Glutamatergic neuron (in vitro differentiated cells): ENCODE results near the gene PHLPP2. TPM values are rescaled to one million over a fixed set of nuclear protein-coding genes. Genes with fewer than 3 reads are reported as not detected.

ENCODE experiments used
- DNase-seq: peaks from one replicate; pipeline ENCODE4 v3.0.0; 2022
- H3K27ac Mint-ChIP-seq: one replicate; pipeline ENCODE4 v1.8.0; 2020; ENCODE audit warnings: mild to moderate bottlenecking, mixed read lengths, inconsistent platforms; ENCODE audit not compliant: unreplicated experiment
- H3K27me3 Mint-ChIP-seq: one replicate; pipeline ENCODE4 v1.8.0; 2020; ENCODE audit warnings: mild to moderate bottlenecking, moderate library complexity, mixed read lengths, inconsistent platforms; ENCODE audit not compliant: unreplicated experiment
- H3K36me3 Mint-ChIP-seq: one replicate; pipeline ENCODE4 v1.8.0; 2020; ENCODE audit warnings: mild to moderate bottlenecking, mixed read lengths, inconsistent platforms; ENCODE audit not compliant: unreplicated experiment
- H3K4me1 Mint-ChIP-seq: one replicate; pipeline ENCODE4 v1.8.0; 2020; ENCODE audit warnings: mild to moderate bottlenecking, low read depth, mixed read lengths, inconsistent platforms; ENCODE audit not compliant: unreplicated experiment
- H3K4me3 Mint-ChIP-seq: one replicate; pipeline ENCODE4 v1.8.0; 2020; ENCODE audit warnings: mild to moderate bottlenecking, mixed read lengths, inconsistent platforms; ENCODE audit not compliant: unreplicated experiment
- H3K9me3 Mint-ChIP-seq: one replicate; pipeline ENCODE4 v1.8.0; 2020; ENCODE audit warnings: mild to moderate bottlenecking, moderate library complexity, mixed read lengths, inconsistent platforms; ENCODE audit not compliant: unreplicated experiment
- CTCF ChIP-seq: fragments of 200-600 bp; sonication (generic); IDR thresholded peaks from one replicate; pipeline ENCODE4 v1.5.0; 2021; ENCODE audit not compliant: partially characterized antibody, unreplicated experiment
- total RNA-seq: library from RNA; stranded (reverse); fragmentation: NEBNext Ultra II Directional; extraction: Animal tissue kit (Norgen Biotek cat#: 25700); gene quantifications from one replicate; pipeline ENCODE4 v1.2.1, GENCODE V29; 2021; ENCODE audit not compliant: unreplicated experiment

The PHLPP2 gene
- total RNA-seq, 1 donor from 2014 or later: 8.1 TPM

- TF ChIP-seq CTCF: no peak
- Mint-ChIP-seq H3K4me3 (no peak overlapping the region), H3K9me3 (peaks cover 3% of the 10 kb centered on the region), H3K4me1 (peaks cover 4% of the 10 kb centered on the region), H3K27me3 (peaks cover 3% of the 10 kb centered on the region), H3K27ac (no peak overlapping the region), H3K36me3 (no peaks in the 10 kb centered on the region)
- no peak for DNase-seq
Measured at GRCh38 chr16:71727551-71728324, 3.2 kb upstream of the PHLPP2 start.

- TF ChIP-seq CTCF: no peak
- Mint-ChIP-seq H3K36me3 (no peaks in the 10 kb centered on the region), H3K27ac (no peak overlapping the region), H3K9me3 (peaks cover 4% of the 10 kb centered on the region), H3K4me1 (peaks cover 6% of the 10 kb centered on the region), H3K4me3 (no peak overlapping the region), H3K27me3 (peaks cover 5% of the 10 kb centered on the region)
- no peak for DNase-seq
Measured at GRCh38 chr16:71726476-71727315, 2.2 kb upstream of the PHLPP2 start.

DNA sequence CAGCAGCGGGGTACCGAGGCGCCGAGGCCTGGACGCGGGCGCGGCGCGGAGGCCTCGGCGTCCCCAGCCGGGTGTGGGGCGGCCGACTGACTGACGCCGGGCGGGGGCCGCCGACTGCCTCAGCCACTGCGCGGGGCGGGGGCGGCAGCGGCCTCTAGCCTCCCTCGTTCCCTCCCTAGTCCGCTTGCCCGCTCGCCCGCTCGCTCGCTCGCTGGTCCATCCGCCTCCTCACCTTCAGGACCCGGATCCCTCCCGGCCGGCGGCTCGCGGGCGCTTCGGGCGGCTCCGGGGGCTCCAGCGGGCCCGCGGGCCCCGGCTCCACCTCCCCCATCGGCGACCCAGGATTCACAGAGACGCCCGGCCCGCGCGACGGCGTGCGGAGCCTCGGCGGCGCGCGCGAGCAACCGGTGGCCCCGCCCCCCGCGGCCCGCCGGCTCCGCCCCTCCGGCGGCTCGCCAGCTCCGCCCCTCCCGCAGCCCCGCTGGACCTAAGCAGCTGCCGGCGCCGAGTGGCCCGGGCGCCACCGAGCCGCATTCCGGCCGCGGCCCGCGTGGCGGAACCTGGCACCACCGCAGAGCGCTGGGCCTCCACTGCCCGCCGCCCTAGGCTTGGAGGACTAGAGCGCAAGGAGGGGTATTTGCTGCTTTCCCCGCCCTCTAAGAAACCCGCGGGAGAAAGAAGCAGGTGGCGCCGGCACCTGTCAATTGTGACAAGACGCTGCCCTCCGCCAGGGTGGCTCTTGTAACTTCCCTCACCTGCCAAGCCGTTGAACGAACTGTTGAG is 773 bp downstream of the PHLPP2 start:
- DNase-seq: peak; percentile 81
- H3K4me1 Mint-ChIP-seq: peaks cover 6% of the 10 kb centered on the region
- H3K4me3 Mint-ChIP-seq: peak overlapping the region; percentile 91
- H3K27ac Mint-ChIP-seq: peak overlapping the region; percentile 56
- no peaks in the 10 kb centered on the region for H3K36me3 Mint-ChIP-seq
- H3K9me3 Mint-ChIP-seq: peaks cover 4% of the 10 kb centered on the region
- peaks cover 5% of the 10 kb centered on the region for H3K27me3 Mint-ChIP-seq
- TF ChIP-seq CTCF: no peak

- H3K4me1 Mint-ChIP-seq: peaks cover 6% of the 10 kb centered on the region
- H3K27me3 Mint-ChIP-seq: peaks cover 5% of the 10 kb centered on the region
- H3K36me3 Mint-ChIP-seq: no peaks in the 10 kb centered on the region
- H3K27ac Mint-ChIP-seq: no peak overlapping the region
- no peak for TF ChIP-seq CTCF
- peak; percentile 85 for DNase-seq
- H3K4me3 Mint-ChIP-seq: peak overlapping the region; percentile 90
- H3K9me3 Mint-ChIP-seq: peaks cover 4% of the 10 kb centered on the region
Measured at GRCh38 chr16:71722801-71723536, 1.5 kb downstream of the PHLPP2 start.
